IMR-90 (cell line): ENCODE data around the gene TTC7B. TPM values are rescaled to one million over a fixed set of nuclear protein-coding genes. Genes with fewer than 3 reads are reported as not detected.

Experiments
- ATAC-seq: fragments of 200-7000 bp; cut with Tn5 transposase; 2 replicates; pipeline ENCODE4 v1.9.1; 2020; ENCODE audit warnings: low read depth, mild to moderate bottlenecking, moderate library complexity
- BruUV-seq: library from RNA; stranded (reverse); fragments of 400-500 nt; replicated peaks from 2 replicates; lab custom pipeline; 2021; lab: Mats Ljungman, UMichigan
- CTCF ChIA-PET: fragments of 300-600 bp; formaldehyde crosslinking; extraction: SDS; loops from one replicate; lab custom pipeline; 2021; ENCODE audit warnings: antibody characterized with exemption; lab: Yijun Ruan, JAX
- POLR2A ChIA-PET: fragments of 300-600 bp; sonication (Branson Sonifier 250); formaldehyde crosslinking; loops from one replicate; lab custom pipeline; 2022; ENCODE audit warnings: antibody characterized with exemption; ENCODE audit not compliant: unreplicated experiment; lab: Charles Lee
- DNase-seq: peaks from one replicate; pipeline ENCODE4 v3.0.0; 2013
- H2AFZ ChIP-seq: replicated peaks from 2 replicates; pipeline ENCODE3; 2013; ENCODE audit warnings: low read length, mild to moderate bottlenecking; ENCODE audit not compliant: poor library complexity
- H2AK5ac ChIP-seq: 2 replicates; pipeline ENCODE4 v1.6.1; 2013; ENCODE audit warnings: low read depth, low read length, inconsistent platforms
- H2AK9ac ChIP-seq: replicated peaks from 2 replicates; pipeline ENCODE3; 2013; ENCODE audit warnings: mild to moderate bottlenecking, low read depth, low read length, moderate library complexity; ENCODE audit not compliant: poor library complexity
- H2BK120ac ChIP-seq: 2 replicates; pipeline ENCODE4 v1.6.1; 2013; ENCODE audit warnings: low read depth, low read length, inconsistent platforms
- H2BK15ac ChIP-seq: 3 replicates; pipeline ENCODE4 v1.6.1; 2013; ENCODE audit warnings: low read depth, low read length, inconsistent platforms
- H2BK20ac ChIP-seq: 2 replicates; pipeline ENCODE4 v1.6.1; 2013; ENCODE audit warnings: low read depth, mild to moderate bottlenecking, inconsistent platforms, low read length, moderate library complexity
- H2BK5ac ChIP-seq: 2 replicates; pipeline ENCODE4 v1.6.1; 2013; ENCODE audit warnings: mild to moderate bottlenecking, low read depth, low read length, inconsistent platforms; ENCODE audit not compliant: poor library complexity, severe bottlenecking
- H3K14ac ChIP-seq: replicated peaks from 2 replicates; pipeline ENCODE4 v1.6.1; 2013; ENCODE audit warnings: low read depth, low read length, inconsistent platforms
- H3K18ac ChIP-seq: 2 replicates; pipeline ENCODE4 v1.6.1; 2013; ENCODE audit warnings: low read depth, low read length, control low read depth
- H3K23ac ChIP-seq: 2 replicates; pipeline ENCODE4 v1.6.1; 2013; ENCODE audit warnings: low read depth, low read length, inconsistent platforms
- H3K27ac ChIP-seq: 2 replicates; pipeline ENCODE4 v1.5.1; 2013; ENCODE audit warnings: mild to moderate bottlenecking, control low read depth, low read length; ENCODE audit not compliant: insufficient read depth
- H3K27me3 ChIP-seq: 2 replicates; pipeline ENCODE4 v1.6.1; 2013; ENCODE audit warnings: low read length; ENCODE audit not compliant: control insufficient read depth, insufficient read depth
- H3K36me3 ChIP-seq: 2 replicates; pipeline ENCODE4 v1.6.1; 2013; ENCODE audit warnings: low read length, mixed read lengths; ENCODE audit not compliant: control insufficient read depth, insufficient read depth
- H3K4ac ChIP-seq: 2 replicates; pipeline ENCODE4 v1.6.1; 2013; ENCODE audit warnings: low read depth, low read length, inconsistent platforms
- H3K4me1 ChIP-seq: 2 replicates; pipeline ENCODE4 v1.6.1; 2013; ENCODE audit warnings: low read length, mixed read lengths; ENCODE audit not compliant: control insufficient read depth, insufficient read depth
- H3K4me2 ChIP-seq: 2 replicates; pipeline ENCODE4 v1.6.1; 2013; ENCODE audit warnings: low read depth, mild to moderate bottlenecking, control low read depth, low read length, moderate library complexity
- H3K4me3 ChIP-seq: 2 replicates; pipeline ENCODE4 v1.5.1; 2013; ENCODE audit warnings: low read depth, mild to moderate bottlenecking, control low read depth, low read length, moderate library complexity; ENCODE audit not compliant: insufficient read depth
- H3K56ac ChIP-seq: 2 replicates; pipeline ENCODE4 v1.6.1; 2013; ENCODE audit warnings: low read length, inconsistent platforms; ENCODE audit not compliant: insufficient read depth; ENCODE audit errors: extremely low read depth
- H3K79me1 ChIP-seq, 2 experiments: 2 replicates each; pipeline ENCODE4 v1.6.1; 2013; ENCODE audit warnings: low read length in 2 of 2, inconsistent platforms in 1 of 2, low read depth in 1 of 2
- H3K9ac ChIP-seq: 2 replicates; pipeline ENCODE4 v1.6.1; 2013; ENCODE audit warnings: low read depth, low read length, control low read depth
- H3K9me1 ChIP-seq: 2 replicates; pipeline ENCODE4 v1.6.1; 2013; ENCODE audit warnings: low read length, inconsistent platforms; ENCODE audit not compliant: insufficient read depth
- H3K9me3 ChIP-seq: 2 replicates; pipeline ENCODE4 v1.6.1; 2013; ENCODE audit warnings: low read length; ENCODE audit not compliant: control insufficient read depth, insufficient read depth
- H4K20me1 ChIP-seq: 2 replicates; pipeline ENCODE4 v1.6.1; 2013; ENCODE audit warnings: low read length, inconsistent platforms; ENCODE audit not compliant: insufficient read depth
- H4K5ac ChIP-seq: 2 replicates; pipeline ENCODE4 v1.6.1; 2013; ENCODE audit warnings: mild to moderate bottlenecking, low read depth, low read length, control low read depth
- H4K8ac ChIP-seq, 2 experiments: 2 replicates each; pipeline ENCODE4 v1.6.1; 2013; ENCODE audit warnings: low read depth in 2 of 2, low read length in 2 of 2, control low read depth in 1 of 2, inconsistent platforms in 1 of 2
- H4K91ac ChIP-seq: 2 replicates; pipeline ENCODE4 v1.6.1; 2013; ENCODE audit warnings: low read depth, low read length, inconsistent platforms; ENCODE audit not compliant: insufficient read depth
- BHLHE40 ChIP-seq: fragments of 150-350 bp; IDR thresholded peaks from 2 replicates; pipeline ENCODE4 v1.6.1; 2016; ENCODE audit warnings: mild to moderate bottlenecking, low read depth, low read length
- CEBPB ChIP-seq: IDR thresholded peaks from 2 replicates; pipeline ENCODE4 v1.6.1; 2012; ENCODE audit warnings: low read depth, low read length, improper control_type of control experiment
- CHD1 ChIP-seq: IDR thresholded peaks from 2 replicates; pipeline ENCODE4 v1.6.1; 2012; ENCODE audit warnings: low read depth, low read length, improper control_type of control experiment
- CTCF ChIP-seq: conservative IDR thresholded peaks from 2 replicates; pipeline ENCODE4 v1.5.1; 2012; ENCODE audit warnings: mild to moderate bottlenecking, low read depth, low read length, improper control_type of control experiment
- ELK1 ChIP-seq: fragments of 150-350 bp; IDR thresholded peaks from 2 replicates; pipeline ENCODE4 v1.6.1; 2016; ENCODE audit warnings: low read depth, mild to moderate bottlenecking, low read length, moderate library complexity, borderline replicate concordance
- FOS ChIP-seq: fragments of 150-350 bp; IDR thresholded peaks from 2 replicates; pipeline ENCODE4 v1.6.1; 2016; ENCODE audit warnings: low read depth, low read length
- MAFK ChIP-seq: IDR thresholded peaks from 2 replicates; pipeline ENCODE4 v1.6.1; 2012; ENCODE audit warnings: low read depth, low read length, improper control_type of control experiment
- MAZ ChIP-seq: IDR thresholded peaks from 2 replicates; pipeline ENCODE4 v1.6.1; 2012; ENCODE audit warnings: low read depth, mild to moderate bottlenecking, low read length, improper control_type of control experiment, moderate library complexity, borderline replicate concordance
- MXI1 ChIP-seq: IDR thresholded peaks from 2 replicates; pipeline ENCODE4 v1.6.1; 2012; ENCODE audit warnings: low read depth, mild to moderate bottlenecking, low read length, moderate library complexity, borderline replicate concordance
- NFE2L2 ChIP-seq: fragments of 150-350 bp; IDR thresholded peaks from 2 replicates; pipeline ENCODE4 v1.6.1; 2016; ENCODE audit warnings: low read depth, mild to moderate bottlenecking, low read length
- POLR2A ChIP-seq: IDR thresholded peaks from 2 replicates; pipeline ENCODE4 v1.6.1; 2012; ENCODE audit warnings: mild to moderate bottlenecking, low read depth, low read length
- RAD21 ChIP-seq: IDR thresholded peaks from 2 replicates; pipeline ENCODE4 v1.6.1; 2012; ENCODE audit warnings: low read length, improper control_type of control experiment
- RCOR1 ChIP-seq: IDR thresholded peaks from 2 replicates; pipeline ENCODE4 v1.6.1; 2012; ENCODE audit warnings: mild to moderate bottlenecking, low read length, improper control_type of control experiment; ENCODE audit not compliant: insufficient replicate concordance
- RFX5 ChIP-seq: IDR thresholded peaks from 2 replicates; pipeline ENCODE4 v1.8.0; 2012; ENCODE audit warnings: low read depth, mild to moderate bottlenecking, low read length, moderate library complexity
- SMC3 ChIP-seq: fragments of 150-350 bp; IDR thresholded peaks from 2 replicates; pipeline ENCODE4 v1.6.1; 2016; ENCODE audit warnings: low read depth, mild to moderate bottlenecking, antibody characterized with exemption, low read length, moderate library complexity
- USF2 ChIP-seq: fragments of 150-350 bp; IDR thresholded peaks from 2 replicates; pipeline ENCODE4 v1.6.1; 2017; ENCODE audit warnings: mild to moderate bottlenecking, antibody characterized with exemption, low read length, low read depth
- WGBS, 2 experiments: methylation state at CpG; one replicate each; pipeline versions ENCODE4 v1.1.5 to v1.1.7; 2013; ENCODE audit warnings: missing lambda C conversion rate in 2 of 2; ENCODE audit not compliant: insufficient read length in 1 of 2; ENCODE audit errors: extremely low coverage in 2 of 2; 5-methylcytosine and 5-hydroxymethylcytosine counted together
- dilution Hi-C: fragments of 300-500 bp; cut with HindIII; formaldehyde crosslinking; loops from one replicate; pipeline ENCODE4 v1.14.3; 2018; ENCODE audit warnings: low sequenced_read_pairs; ENCODE audit not compliant: unreplicated experiment
- in situ Hi-C: fragments of 300-500 bp; cut with MboI; formaldehyde crosslinking; loops from 3 replicates; pipeline ENCODE4 v1.14.3; 2019; ENCODE audit warnings: low sequenced_read_pairs, inconsistent platforms, mixed read lengths
- intact Hi-C: fragments of 100-400 bp; cut with micrococcal nuclease; formaldehyde crosslinking; loops from 2 replicates; pipeline ENCODE4 v1.10.0; 2022
- polyA plus RNA-seq, 3 experiments: library from polyadenylated mRNA; depleted of rRNA; stranded (reverse); fragments of >200 nt; gene quantifications; 2 replicates each; pipeline ENCODE4 v1.2.3, GENCODE V29; 2012; ENCODE audit warnings: low replicate concordance in 1 of 3
- total RNA-seq: library from RNA; depleted of rRNA; stranded (reverse); fragments of >200 nt; gene quantifications from 2 replicates; pipeline ENCODE4 v1.2.3, GENCODE V29; 2012

The TTC7B gene
- total and polyA plus RNA-seq, 2 of the 4 experiments (the other 2 are of a cell fraction) = 18.1 to 35.3 TPM

GRCh38 chr14:90742729-90743128, 73.5 kb downstream of the TTC7B start:
- BruUV-seq = no TSS peak
- dilution Hi-C loops = no loop called here
- POLR2A ChIA-PET = no interaction called here

More at GRCh38 chr14:90742729-90743128, 73.5 kb downstream of the TTC7B start:
- Histone ChIP-seq H3K27me3 (no peaks in the 10 kb centered on the region), H2BK120ac (no peak overlapping the region), H4K5ac (no peak overlapping the region), H3K9me3 (no peaks in the 10 kb centered on the region), H3K18ac (no peak overlapping the region), H3K14ac (no peak overlapping the region), H4K20me1 (no peaks in the 10 kb centered on the region), H3K4me2 (no peak overlapping the region), H2BK15ac (no peak overlapping the region), H3K27ac (no peak overlapping the region), H3K56ac (no peak overlapping the region), H3K4me3 (no peak overlapping the region), H3K4me1 (peaks cover 2% of the 10 kb centered on the region; the same call in 1 of the 2 replicates), H2BK5ac (no peak overlapping the region), H3K9me1 (no peaks in the 10 kb centered on the region; the same call in 1 of the 2 replicates), H2BK20ac (no peak overlapping the region), H4K8ac (no peak overlapping the region), H3K36me3 (no peaks in the 10 kb centered on the region; the same call in 1 of the 2 replicates), H3K4ac (no peak overlapping the region), H3K23ac (no peak overlapping the region), H4K91ac (no peak overlapping the region), H3K9ac (no peak overlapping the region), H3K79me1 (peaks cover 0 to 3% of the 10 kb centered on the region in 2 experiments; a peak in 2 of 4 replicates), H2AK9ac (no peak overlapping the region), H2AFZ (no peak overlapping the region), H2AK5ac (no peak overlapping the region)
- in situ Hi-C loops = no loop called here
- intact Hi-C loops = no loop called here
- TF ChIP-seq RAD21 = no peak
- TF ChIP-seq ELK1 = no peak
- no peak for TF ChIP-seq POLR2A
- no peak for TF ChIP-seq NFE2L2
- TF ChIP-seq MXI1 = no peak
- TF ChIP-seq RFX5 = no peak
- TF ChIP-seq USF2 = no peak
- no peak for TF ChIP-seq CHD1
- no peak for TF ChIP-seq CTCF
- TF ChIP-seq FOS = no peak
- no peak for TF ChIP-seq BHLHE40
- TF ChIP-seq MAFK = no peak
- no peak for TF ChIP-seq SMC3
- TF ChIP-seq MAZ = no peak
- no peak for TF ChIP-seq RCOR1
- no peak for TF ChIP-seq CEBPB
- CTCF ChIA-PET = interaction anchor here (1.2 kb wide), 1 partner anchor 16 kb away, joined by 3 read pairs; no protein-coding TSS in a partner anchor
- no CpG with 5 or more reads among the region's 6 CpGs for WGBS, 2 experiments
- DNase-seq (no peak), ATAC-seq (no peak)
